ENCODE data around the gene H2AZ2.

DNA sequence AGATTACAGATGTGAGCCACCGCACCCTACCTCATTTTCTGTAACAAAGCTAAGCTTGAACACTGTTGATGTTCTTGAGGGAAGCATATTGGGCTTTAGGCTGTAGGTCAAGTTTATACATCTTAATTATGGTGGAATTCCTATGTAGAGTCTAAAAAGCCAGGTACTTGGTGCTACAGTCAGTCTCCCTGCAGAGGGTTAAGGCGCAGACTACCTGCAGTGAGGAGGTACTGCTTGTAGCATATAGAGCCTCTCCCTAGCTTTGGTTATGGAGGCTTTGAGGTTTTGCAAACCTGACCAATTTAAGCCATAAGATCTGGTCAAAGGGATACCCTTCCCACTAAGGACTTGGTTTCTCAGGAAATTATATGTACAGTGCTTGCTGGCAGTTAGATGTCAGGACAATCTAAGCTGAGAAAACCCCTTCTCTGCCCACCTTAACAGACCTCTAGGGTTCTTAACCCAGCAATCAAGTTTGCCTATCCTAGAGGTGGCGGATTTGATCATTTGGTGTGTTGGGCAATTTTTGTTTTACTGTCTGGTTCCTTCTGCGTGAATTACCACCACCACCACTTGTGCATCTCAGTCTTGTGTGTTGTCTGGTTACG lies 45.4 kb downstream of the H2AZ2 start:
- TF ChIP-seq POLR2A (IDR thresholded peaks at IDR 0.05), result no peak
- TF ChIP-seq, protein P1, sequence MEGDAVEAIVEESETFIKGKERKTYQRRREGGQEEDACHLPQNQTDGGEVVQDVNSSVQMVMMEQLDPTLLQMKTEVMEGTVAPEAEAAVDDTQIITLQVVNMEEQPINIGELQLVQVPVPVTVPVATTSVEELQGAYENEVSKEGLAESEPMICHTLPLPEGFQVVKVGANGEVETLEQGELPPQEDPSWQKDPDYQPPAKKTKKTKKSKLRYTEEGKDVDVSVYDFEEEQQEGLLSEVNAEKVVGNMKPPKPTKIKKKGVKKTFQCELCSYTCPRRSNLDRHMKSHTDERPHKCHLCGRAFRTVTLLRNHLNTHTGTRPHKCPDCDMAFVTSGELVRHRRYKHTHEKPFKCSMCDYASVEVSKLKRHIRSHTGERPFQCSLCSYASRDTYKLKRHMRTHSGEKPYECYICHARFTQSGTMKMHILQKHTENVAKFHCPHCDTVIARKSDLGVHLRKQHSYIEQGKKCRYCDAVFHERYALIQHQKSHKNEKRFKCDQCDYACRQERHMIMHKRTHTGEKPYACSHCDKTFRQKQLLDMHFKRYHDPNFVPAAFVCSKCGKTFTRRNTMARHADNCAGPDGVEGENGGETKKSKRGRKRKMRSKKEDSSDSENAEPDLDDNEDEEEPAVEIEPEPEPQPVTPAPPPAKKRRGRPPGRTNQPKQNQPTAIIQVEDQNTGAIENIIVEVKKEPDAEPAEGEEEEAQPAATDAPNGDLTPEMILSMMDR (IDR thresholded peaks at IDR 0.05), result no peak

All from lower leg skin (tissue), 3 donors.